H1 (cell line): ENCODE results near the gene RSF1. TPM values are rescaled to one million over a fixed set of nuclear protein-coding genes. Genes with fewer than 3 reads are reported as not detected.

ENCODE experiments used
- FOSL1 ChIP-seq: IDR thresholded peaks from 2 replicates; pipeline ENCODE4 v1.6.1; 2011; ENCODE audit warnings: mild to moderate bottlenecking, low read depth, low read length, moderate library complexity; ENCODE audit not compliant: insufficient read depth
- GTF2F1 ChIP-seq: IDR thresholded peaks from 2 replicates; pipeline ENCODE4 v1.6.1; 2012; ENCODE audit warnings: low read depth, low read length, improper control_type of control experiment, borderline replicate concordance
- KDM5A ChIP-seq: fragments of 200-600 bp; IDR thresholded peaks from 2 replicates; pipeline ENCODE4 v1.7.1; 2012; ENCODE audit warnings: mild to moderate bottlenecking, low read length, inconsistent platforms, mixed read lengths
- POLR2AphosphoS5 ChIP-seq: IDR thresholded peaks from 2 replicates; pipeline ENCODE4 v1.6.1; 2011; ENCODE audit warnings: low read depth, low read length
- RAD21 ChIP-seq, 2 experiments: IDR thresholded peaks in 1 of 2; conservative IDR thresholded peaks in 1 of 2; 2 replicates each; pipeline ENCODE4 v1.6.1; 2011; ENCODE audit warnings: low read depth in 2 of 2, low read length in 2 of 2, improper control_type of control experiment in 1 of 2, inconsistent platforms in 1 of 2, mild to moderate bottlenecking in 1 of 2, moderate library complexity in 1 of 2
- RFX5 ChIP-seq: IDR thresholded peaks from 2 replicates; pipeline ENCODE4 v1.6.1; 2011; ENCODE audit warnings: low read depth, low read length, improper control_type of control experiment, borderline replicate concordance
- SIX5 ChIP-seq: IDR thresholded peaks from 2 replicates; pipeline ENCODE4 v1.6.1; 2011; ENCODE audit warnings: mild to moderate bottlenecking, low read depth, low read length
- SP2 ChIP-seq: IDR thresholded peaks from 2 replicates; pipeline ENCODE4 v1.6.1; 2012; ENCODE audit warnings: mild to moderate bottlenecking, low read length, inconsistent platforms
- polyA plus RNA-seq, 7 experiments: library from polyadenylated mRNA; depleted of rRNA in 3 of 7; stranded (reverse) in 5 of 7; unstranded in 2 of 7; fragments of >200 nt in 5 of 7; fragments of 200-250 nt in 2 of 7; gene quantifications; 1 replicate in 5 of 7; 2 replicates in 1 of 7; 4 replicates in 1 of 7; pipeline versions ENCODE4 v1.2.1 to v1.2.3, GENCODE V29; 2011 to 2013; ENCODE audit warnings: missing spikeins in 2 of 7, mixed read lengths in 2 of 7
- total RNA-seq: library from RNA; stranded (reverse); fragmentation: NEBNext Ultra II Directional; extraction: Animal tissue kit (Norgen Biotek cat#: 25700); gene quantifications from 2 replicates; pipeline ENCODE4 v1.2.1, GENCODE V29; 2021

RSF1 gene
- total and polyA plus RNA-seq, 2 of the 8 experiments (the other 6 are each of a cell fraction or from before 2014, with no cell fraction given) = 17.8 to 87.9 TPM

DNA sequence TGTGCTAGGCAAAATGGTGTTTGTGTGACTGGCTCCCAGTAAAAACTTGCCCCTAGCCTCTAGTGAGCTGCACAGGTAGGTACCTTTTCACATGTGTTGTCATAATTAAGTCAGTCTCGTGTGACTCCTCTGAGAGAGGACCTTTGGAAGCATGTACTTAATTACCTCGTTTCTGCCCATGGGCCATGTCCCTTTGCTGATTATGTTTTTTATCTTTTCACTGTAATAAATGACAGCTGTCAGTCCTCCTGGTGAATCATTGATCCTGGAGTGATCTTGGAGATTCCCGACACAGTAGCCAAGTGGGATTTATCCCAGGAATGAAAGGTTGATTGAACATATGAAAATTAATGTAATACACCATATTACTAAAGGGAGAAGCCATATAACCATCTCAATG is 170.4 kb downstream of the RSF1 start (continued):
- TF ChIP-seq SIX5 = no peak
- no peak for TF ChIP-seq GTF2F1
- no peak for TF ChIP-seq FOSL1
- no peak for TF ChIP-seq SP2
- no peak for TF ChIP-seq RFX5
- TF ChIP-seq POLR2AphosphoS5 = no peak
- TF ChIP-seq RAD21 (IDR thresholded peaks at IDR 0.05 in 1 of 2, conservative IDR thresholded peaks at IDR 0.05 in 1 of 2; ENCODE audit: low read depth in 2 of 2, low read length in 2 of 2) = no peak
- no peak for TF ChIP-seq KDM5A
